AG09309 (cell line): ENCODE results near the gene BRPF1.

ENCODE experiments used
- DNase-seq: peaks from one replicate; pipeline ENCODE4 v3.0.0-alpha.2; 2010; ENCODE audit warnings: low read depth
- H3K4me3 ChIP-seq: 2 replicates; pipeline ENCODE4 v1.5.1; 2011; ENCODE audit warnings: mild to moderate bottlenecking, low read depth, low read length, moderate library complexity; ENCODE audit not compliant: control insufficient read depth
- CTCF ChIP-seq: IDR thresholded peaks from 2 replicates; pipeline ENCODE4 v1.5.1; 2011; ENCODE audit warnings: mild to moderate bottlenecking, low read depth, low read length, inconsistent platforms; ENCODE audit not compliant: insufficient read depth, control insufficient read depth; ENCODE audit errors: missing control alignments

Gene BRPF1

GRCh38 chr3:9721015-9721699 lies 10.4 kb upstream of the BRPF1 start:
- H3K4me3 ChIP-seq = no peak overlapping the region
- DNase-seq = no peak
- TF ChIP-seq CTCF = no peak

- TF ChIP-seq CTCF = no peak
- H3K4me3 ChIP-seq = no peak overlapping the region
- no peak for DNase-seq
Observed at GRCh38 chr3:9721700-9722060, 9.9 kb upstream of the BRPF1 start.

- TF ChIP-seq CTCF = no peak
- DNase-seq = no peak
- no peak overlapping the region for H3K4me3 ChIP-seq
Observed at GRCh38 chr3:9725775-9726515, 5.6 kb upstream of the BRPF1 start.

- H3K4me3 ChIP-seq = no peak overlapping the region
- peak; percentile 17 for TF ChIP-seq CTCF
- no peak for DNase-seq
Observed at GRCh38 chr3:9727041-9727595, 4.4 kb upstream of the BRPF1 start.

- TF ChIP-seq CTCF = no peak
- H3K4me3 ChIP-seq = no peak overlapping the region
- no peak for DNase-seq
Observed at GRCh38 chr3:9727743-9728142, 3.8 kb upstream of the BRPF1 start.

GRCh38 chr3:9729419-9729818 lies 2.1 kb upstream of the BRPF1 start:
- no peak for TF ChIP-seq CTCF

More at GRCh38 chr3:9729419-9729818, 2.1 kb upstream of the BRPF1 start:
- no peak overlapping the region for H3K4me3 ChIP-seq
- no peak for DNase-seq
